ENCODE measurements around the gene CFC1.
"Not testable (repeated sequence)": the region's sequence is repeated elsewhere in the genome, so short reads cannot be mapped to it uniquely, and the experiment has no call there.

CFC1 gene

DNA sequence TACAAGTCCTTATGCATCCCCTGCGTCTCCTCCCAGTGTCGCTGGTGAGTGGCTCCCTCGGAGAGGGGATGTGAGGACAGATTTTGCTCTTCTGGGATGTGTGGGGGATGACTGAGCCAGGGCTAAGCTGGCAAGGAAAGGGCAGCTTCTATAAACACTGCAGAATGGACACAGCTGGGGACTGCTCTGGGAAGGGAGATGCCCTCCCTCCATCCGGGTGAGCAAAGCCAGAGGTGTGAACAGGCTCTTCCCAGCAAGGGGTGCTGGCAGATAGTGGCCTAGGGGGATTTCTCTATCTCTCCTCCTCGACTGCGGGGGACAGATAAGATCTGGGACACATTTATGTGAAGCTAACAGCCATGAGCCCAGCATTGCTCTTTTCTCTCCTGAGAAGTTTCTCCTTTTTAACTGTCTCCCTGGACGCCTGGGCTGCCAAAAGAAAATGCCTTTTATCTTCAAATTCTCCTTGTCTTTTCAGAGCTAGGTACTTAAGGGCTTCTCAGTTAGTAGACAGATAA, 8.5 kb downstream of the CFC1 start:
- not testable (repeated sequence) for H3K27me3 Mint-ChIP-seq, H3K4me1 Mint-ChIP-seq, H3K4me3 Mint-ChIP-seq, H3K9me3 Mint-ChIP-seq, ATAC-seq, DNase-seq, H3K27ac Mint-ChIP-seq

- H3K9me3 Mint-ChIP-seq, H3K27ac Mint-ChIP-seq, H3K4me1 Mint-ChIP-seq, H3K27me3 Mint-ChIP-seq, ATAC-seq, DNase-seq, H3K4me3 Mint-ChIP-seq: not testable (repeated sequence)
Observed at GRCh38 chr2:130590170-130590841, 9.1 kb downstream of the CFC1 start.

DNA sequence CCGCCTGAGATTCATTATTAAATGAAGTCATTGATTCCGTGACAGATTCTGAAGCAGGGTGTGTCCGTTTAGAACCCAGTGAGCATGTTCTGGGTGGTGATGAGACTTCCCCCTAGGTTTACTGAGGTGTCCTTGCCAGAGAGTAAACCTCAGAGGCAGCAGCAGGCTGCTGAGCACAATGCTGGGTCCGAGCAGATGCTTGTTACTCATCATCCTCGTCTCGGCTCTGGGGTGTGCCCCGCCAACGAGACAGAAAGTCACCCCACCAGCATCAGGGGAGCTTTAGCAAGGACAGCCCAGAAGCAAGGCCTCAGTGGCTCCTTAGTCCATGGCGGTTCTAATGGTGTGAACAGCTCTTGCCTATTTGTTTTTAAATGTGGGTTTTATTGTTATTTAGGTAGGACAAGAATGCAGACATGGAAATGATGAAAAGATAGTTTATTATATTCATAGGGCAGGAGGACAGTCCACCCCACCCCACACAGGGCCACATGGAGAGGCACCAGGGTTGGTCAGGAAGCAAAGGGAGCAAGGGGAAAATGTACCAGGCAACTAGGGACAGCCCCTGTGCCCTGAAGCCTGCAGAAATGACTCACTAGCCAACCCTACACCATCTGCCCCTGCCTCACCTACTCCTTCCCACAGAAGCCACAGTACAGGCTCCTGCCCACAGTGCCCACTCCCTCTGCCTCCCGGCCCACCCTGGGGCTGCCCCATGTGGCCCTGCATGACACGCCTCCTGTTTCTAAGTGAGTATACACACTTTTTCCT, 10.5 kb downstream of the CFC1 start:
- not testable (repeated sequence) for H3K27ac Mint-ChIP-seq, H3K4me3 Mint-ChIP-seq, H3K9me3 Mint-ChIP-seq, H3K27me3 Mint-ChIP-seq, H3K4me1 Mint-ChIP-seq
- peak; percentile 25 to 43 for DNase-seq
- ATAC-seq, result peak; percentile 99

- not testable (repeated sequence) for ATAC-seq, H3K4me3 Mint-ChIP-seq, H3K27me3 Mint-ChIP-seq, H3K27ac Mint-ChIP-seq, H3K4me1 Mint-ChIP-seq, DNase-seq, H3K9me3 Mint-ChIP-seq
Observed at GRCh38 chr2:130584726-130585125, 14.6 kb downstream of the CFC1 start.

GRCh38 chr2:130583582-130583981, 15.8 kb downstream of the CFC1 start:
- not testable (repeated sequence) for H3K4me1 Mint-ChIP-seq, ATAC-seq, H3K27me3 Mint-ChIP-seq, H3K4me3 Mint-ChIP-seq, DNase-seq, H3K27ac Mint-ChIP-seq, H3K9me3 Mint-ChIP-seq

DNA sequence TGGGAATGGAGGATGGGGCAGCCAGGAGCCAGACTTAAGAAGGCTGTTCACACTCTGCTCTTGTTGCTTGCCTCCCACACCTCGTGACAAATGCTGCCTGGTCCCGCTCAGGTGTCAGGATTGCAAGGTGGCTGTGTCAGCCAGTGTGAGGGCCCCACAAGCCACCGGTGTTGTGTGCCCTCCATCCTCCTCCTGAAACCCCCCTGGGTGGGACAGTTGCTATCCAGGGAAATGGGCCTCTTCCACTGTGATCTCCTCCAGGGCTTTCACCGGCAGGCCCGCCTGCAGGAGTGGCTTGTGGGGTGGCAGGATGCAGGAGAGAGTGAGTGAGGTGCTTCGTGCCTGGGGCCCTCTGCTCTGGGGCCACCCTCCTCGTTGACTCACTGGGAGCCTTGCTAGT, 16.4 kb downstream of the CFC1 start:
- not testable (repeated sequence) for H3K27ac Mint-ChIP-seq, H3K4me3 Mint-ChIP-seq, ATAC-seq, H3K9me3 Mint-ChIP-seq, H3K4me1 Mint-ChIP-seq, DNase-seq, H3K27me3 Mint-ChIP-seq

DNA sequence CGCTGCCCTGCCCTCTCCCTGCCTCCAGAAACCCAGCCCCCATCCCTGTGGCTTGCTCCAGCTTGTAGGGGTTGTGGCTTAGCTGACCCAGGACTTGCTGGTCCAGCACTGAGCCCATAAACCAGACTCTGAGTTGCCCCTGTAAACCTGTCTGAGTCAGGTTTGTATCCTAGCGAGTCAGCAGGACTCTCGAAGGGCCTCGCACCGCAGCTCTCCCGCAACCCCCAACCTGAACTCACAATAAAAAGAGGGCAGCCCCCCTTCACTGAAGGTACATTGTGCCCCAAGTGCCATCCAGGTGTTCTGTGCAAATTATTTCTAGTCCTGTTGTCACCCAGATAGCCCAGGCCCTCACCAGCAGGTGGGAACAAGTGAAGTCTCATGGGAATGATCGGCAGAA, 17.9 kb downstream of the CFC1 start:
- ATAC-seq, H3K4me1 Mint-ChIP-seq, DNase-seq, H3K9me3 Mint-ChIP-seq, H3K27me3 Mint-ChIP-seq, H3K4me3 Mint-ChIP-seq, H3K27ac Mint-ChIP-seq: not testable (repeated sequence)

- H3K27me3 Mint-ChIP-seq, ATAC-seq, DNase-seq, H3K4me3 Mint-ChIP-seq, H3K4me1 Mint-ChIP-seq, H3K27ac Mint-ChIP-seq, H3K9me3 Mint-ChIP-seq: not testable (repeated sequence)
Observed at GRCh38 chr2:130579121-130579520, 20.3 kb downstream of the CFC1 start.

- not testable (repeated sequence) for H3K27ac Mint-ChIP-seq, ATAC-seq, DNase-seq
Observed at GRCh38 chr2:130577559-130577958, 21.8 kb downstream of the CFC1 start.

DNA sequence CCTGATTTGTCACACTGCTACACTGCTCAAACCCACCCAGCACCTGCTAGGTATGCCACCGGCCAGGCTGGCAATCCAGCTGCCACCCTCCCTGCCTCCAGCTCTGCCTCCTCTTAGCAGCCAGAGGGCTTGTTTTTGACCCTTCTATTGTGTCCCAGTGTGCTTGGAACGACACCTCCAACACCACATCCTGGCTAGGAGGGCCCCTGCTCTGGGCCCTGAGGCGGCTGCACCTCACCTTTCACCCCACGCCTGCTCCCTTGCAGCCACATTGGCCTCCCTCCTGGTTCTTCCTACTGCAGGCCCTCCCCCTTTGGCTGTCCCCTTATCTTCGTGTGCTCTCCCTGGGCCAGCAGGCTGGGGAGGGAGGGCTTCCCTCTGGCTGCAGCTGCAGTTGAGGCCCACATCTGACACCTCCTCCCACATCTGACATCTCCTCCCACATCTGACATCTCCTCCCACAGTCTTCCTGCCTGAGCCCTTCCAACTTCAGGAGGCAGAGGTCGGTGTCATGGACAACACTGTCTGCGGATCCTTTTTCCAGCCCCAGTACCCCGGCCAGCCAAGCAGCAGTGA, 23.1 kb downstream of the CFC1 start:
- H3K27me3 Mint-ChIP-seq, H3K4me3 Mint-ChIP-seq, H3K27ac Mint-ChIP-seq, DNase-seq, H3K9me3 Mint-ChIP-seq, H3K4me1 Mint-ChIP-seq: not testable (repeated sequence)
- peak; percentile 16 for ATAC-seq

More at GRCh38 chr2:130577559-130577958, 21.8 kb downstream of the CFC1 start:
- not testable (repeated sequence) for H3K4me1 Mint-ChIP-seq, H3K4me3 Mint-ChIP-seq, H3K9me3 Mint-ChIP-seq, H3K27me3 Mint-ChIP-seq

- H3K9me3 Mint-ChIP-seq, H3K4me1 Mint-ChIP-seq, H3K4me3 Mint-ChIP-seq, H3K27me3 Mint-ChIP-seq, DNase-seq, H3K27ac Mint-ChIP-seq, ATAC-seq: not testable (repeated sequence)
Observed at GRCh38 chr2:130574230-130574629, 25.1 kb downstream of the CFC1 start.

GRCh38 chr2:130571929-130572328, 27.4 kb downstream of the CFC1 start:
- not testable (repeated sequence) for H3K27me3 Mint-ChIP-seq, H3K4me1 Mint-ChIP-seq, ATAC-seq, DNase-seq, H3K9me3 Mint-ChIP-seq, H3K27ac Mint-ChIP-seq, H3K4me3 Mint-ChIP-seq

GRCh38 chr2:130566165-130566564, 33.2 kb downstream of the CFC1 start:
- not testable (repeated sequence) for H3K4me3 Mint-ChIP-seq, ATAC-seq, H3K27ac Mint-ChIP-seq, H3K9me3 Mint-ChIP-seq, H3K27me3 Mint-ChIP-seq, H3K4me1 Mint-ChIP-seq, DNase-seq

DNA sequence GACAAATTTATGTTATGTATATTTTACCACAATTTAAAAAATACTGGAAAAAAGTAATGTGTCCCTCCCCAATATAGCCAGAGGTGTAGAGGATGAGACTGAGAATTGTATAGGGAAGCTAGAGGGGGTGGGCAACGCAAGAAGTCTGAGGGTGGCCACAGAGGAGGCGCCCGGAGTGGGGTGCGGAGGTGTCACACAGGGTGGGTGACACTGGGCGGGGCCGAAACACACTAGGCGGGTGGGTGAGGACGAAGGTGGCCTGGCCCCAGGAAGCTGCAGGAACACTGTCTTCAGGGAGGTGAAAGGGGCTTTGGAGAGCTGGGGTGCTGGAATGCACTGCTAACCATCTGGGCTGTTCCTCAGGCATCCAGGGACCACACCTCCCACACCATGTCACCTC, 42.9 kb downstream of the CFC1 start:
- not testable (repeated sequence) for H3K9me3 Mint-ChIP-seq, H3K4me1 Mint-ChIP-seq, H3K27me3 Mint-ChIP-seq, H3K4me3 Mint-ChIP-seq, DNase-seq, ATAC-seq, H3K27ac Mint-ChIP-seq

- not testable (repeated sequence) for H3K4me3 Mint-ChIP-seq, H3K4me1 Mint-ChIP-seq, DNase-seq, H3K27ac Mint-ChIP-seq, ATAC-seq, H3K27me3 Mint-ChIP-seq, H3K9me3 Mint-ChIP-seq
Observed at GRCh38 chr2:130554178-130554577, 45.2 kb downstream of the CFC1 start.

- ATAC-seq, result peak; percentile 44
- not testable (repeated sequence) for H3K27me3 Mint-ChIP-seq, H3K27ac Mint-ChIP-seq, H3K4me1 Mint-ChIP-seq, H3K9me3 Mint-ChIP-seq, DNase-seq, H3K4me3 Mint-ChIP-seq
Observed at GRCh38 chr2:130549475-130549874, 49.9 kb downstream of the CFC1 start.

Data from stimulated activated naive CD8-positive, alpha-beta T cell treated with anti-CD3 and anti-CD28 coated beads, Interleukin-15, amount 100 ng/mL, for 72 hours (primary cell).